SK-N-SH (cell line): ENCODE results near the gene TRPC5OS. TPM values are rescaled to one million over a fixed set of nuclear protein-coding genes. Genes with fewer than 3 reads are reported as not detected.

Experiments used
- CTCF ChIA-PET: fragments of 300-600, 350-600 bp; formaldehyde crosslinking; extraction: SDS; loops from one replicate; lab custom pipeline; 2021; lab: Yijun Ruan, JAX
- POLR2A ChIA-PET: fragments of 350-600 bp; sonication (Branson Sonifier 250); formaldehyde crosslinking; extraction: SDS; loops from one replicate; lab custom pipeline; 2020; ENCODE audit warnings: antibody characterized with exemption, inconsistent platforms; lab: Yijun Ruan, JAX
- DNase-seq: peaks from one replicate; pipeline ENCODE4 v3.0.0; 2012
- H2AFZ ChIP-seq: fragments of 200-600 bp; sonication (generic); 2 replicates; pipeline ENCODE4 v1.8.1; 2016; ENCODE audit warnings: antibody characterized with exemption, mild to moderate bottlenecking, low read depth
- H3F3A ChIP-seq: fragments of 200-600 bp; sonication (generic); replicated peaks from 2 replicates; pipeline ENCODE3; 2016; ENCODE audit warnings: antibody characterized with exemption, mild to moderate bottlenecking; ENCODE audit not compliant: insufficient read depth
- H3K27ac ChIP-seq, 2 experiments: fragments of 200-500 bp in 1 of 2; fragments of 200-600 bp in 1 of 2; sonication (Bioruptor generic) in 1 of 2; sonication (generic), shearing (Covaris generic) in 1 of 2; 2 replicates each; pipeline versions ENCODE4 v1.5.1 to v1.6.1; 2014 to 2016; ENCODE audit warnings: low read depth in 2 of 2, inconsistent platforms in 1 of 2, low read length in 1 of 2, mild to moderate bottlenecking in 1 of 2, mixed read lengths in 1 of 2
- H3K27me3 ChIP-seq: fragments of 200-600 bp; sonication (generic), shearing (Covaris generic); 2 replicates; pipeline ENCODE4 v1.6.1; 2016; ENCODE audit warnings: mixed run types; ENCODE audit not compliant: insufficient read depth
- H3K36me3 ChIP-seq, 2 experiments: fragments of 200-500 bp in 1 of 2; fragments of 200-600 bp in 1 of 2; sonication (Bioruptor generic) in 1 of 2; sonication (generic) in 1 of 2; replicated peaks in 1 of 2; 2 replicates each; pipeline versions ENCODE3 to v1.5.1; 2014 to 2016; ENCODE audit warnings: low read length in 1 of 2, mild to moderate bottlenecking in 1 of 2; ENCODE audit not compliant: insufficient read depth in 2 of 2, control insufficient read depth in 1 of 2
- H3K4me1 ChIP-seq, 2 experiments: fragments of 200-500 bp in 1 of 2; fragments of 200-600 bp in 1 of 2; sonication (Bioruptor generic) in 1 of 2; sonication (generic), shearing (Covaris generic) in 1 of 2; 2 replicates each; pipeline versions ENCODE4 v1.5.1 to v1.6.1; 2014 to 2016; ENCODE audit warnings: low read depth in 1 of 2, low read length in 1 of 2, mixed run types in 1 of 2; ENCODE audit not compliant: insufficient read depth in 2 of 2, control insufficient read depth in 1 of 2
- H3K4me2 ChIP-seq: fragments of 200-600 bp; sonication (generic), shearing (Covaris generic); 2 replicates; pipeline ENCODE4 v1.6.1; 2017; ENCODE audit warnings: mixed run types
- H3K4me3 ChIP-seq, 2 experiments: fragments of 200-500 bp in 1 of 2; fragments of 200-600 bp in 1 of 2; sonication (Bioruptor generic) in 1 of 2; sonication (generic), shearing (Covaris generic) in 1 of 2; 2 replicates each; pipeline versions ENCODE4 v1.5.1 to v1.8.1; 2014 to 2016; ENCODE audit warnings: low read depth in 2 of 2, inconsistent platforms in 1 of 2, low read length in 1 of 2, mild to moderate bottlenecking in 1 of 2, mixed read lengths in 1 of 2, moderate library complexity in 1 of 2
- H3K79me2 ChIP-seq: fragments of 200-600 bp; sonication (generic); 2 replicates; pipeline ENCODE4 v1.8.1; 2017; ENCODE audit warnings: mild to moderate bottlenecking; ENCODE audit not compliant: insufficient read depth
- H3K9ac ChIP-seq: fragments of 200-600 bp; sonication (generic); 2 replicates; pipeline ENCODE4 v1.6.1; 2017; ENCODE audit warnings: mixed run types
- H3K9me2 ChIP-seq: fragments of 200-600 bp; sonication (generic); 2 replicates; pipeline ENCODE4 v1.6.1; 2017; ENCODE audit warnings: mixed run types
- H3K9me3 ChIP-seq: fragments of 200-600 bp; sonication (generic); 2 replicates; pipeline ENCODE4 v1.6.1; 2017; ENCODE audit warnings: mixed run types, mild to moderate bottlenecking, moderate library complexity
- H4K20me1 ChIP-seq: fragments of 200-600 bp; sonication (generic); 2 replicates; pipeline ENCODE4 v1.6.1; 2017; ENCODE audit warnings: mild to moderate bottlenecking, mixed run types; ENCODE audit not compliant: insufficient read depth
- CHD2 ChIP-seq: fragments of 150-350 bp; IDR thresholded peaks from 2 replicates; pipeline ENCODE4 v1.6.1; 2018; ENCODE audit warnings: low read length; ENCODE audit not compliant: partially characterized antibody
- EZH2phosphoT487 ChIP-seq: fragments of 200-600 bp; sonication (generic); IDR thresholded peaks from 2 replicates; pipeline ENCODE4 v1.6.1; 2017; ENCODE audit warnings: low read depth, mixed run types, mild to moderate bottlenecking, antibody characterized with exemption, moderate library complexity, borderline replicate concordance
- FOXJ3 ChIP-seq: sonication (generic); formaldehyde crosslinking; IDR thresholded peaks from 2 replicates; pipeline ENCODE4 v1.5.1; 2020; ENCODE audit warnings: mild to moderate bottlenecking, missing genetic modification reagents
- IRF3 ChIP-seq: fragments of 150-350 bp; IDR thresholded peaks from 2 replicates; pipeline ENCODE4 v1.6.1; 2016; ENCODE audit warnings: mild to moderate bottlenecking, low read depth, low read length
- JUND ChIP-seq: IDR thresholded peaks from 2 replicates; pipeline ENCODE4 v1.4.0; 2012
- MAX ChIP-seq: IDR thresholded peaks from 2 replicates; pipeline ENCODE4 v1.4.0; 2012; ENCODE audit warnings: low read depth
- MEF2A ChIP-seq: IDR thresholded peaks from 2 replicates; pipeline ENCODE4 v1.4.0; 2012; ENCODE audit warnings: low read depth, borderline replicate concordance
- MXI1 ChIP-seq: IDR thresholded peaks from 2 replicates; pipeline ENCODE4 v1.6.1; 2012; ENCODE audit warnings: mild to moderate bottlenecking, low read depth, low read length, improper control_type of control experiment
- NFIC ChIP-seq: IDR thresholded peaks from 2 replicates; pipeline ENCODE4 v1.4.0; 2012; ENCODE audit warnings: borderline replicate concordance
- NRF1 ChIP-seq: IDR thresholded peaks from 2 replicates; pipeline ENCODE4 v1.6.1; 2012; ENCODE audit warnings: low read depth, mild to moderate bottlenecking, low read length
- PBX3 ChIP-seq: IDR thresholded peaks from 2 replicates; pipeline ENCODE4; 2012
- RCOR1 ChIP-seq: fragments of 150-350 bp; IDR thresholded peaks from 2 replicates; pipeline ENCODE4 v1.6.1; 2017; ENCODE audit warnings: antibody characterized with exemption, low read length
- RXRA ChIP-seq: IDR thresholded peaks from 2 replicates; pipeline ENCODE4 v1.4.0; 2012; ENCODE audit warnings: low read depth, mild to moderate bottlenecking, borderline replicate concordance
- SIN3A ChIP-seq: IDR thresholded peaks from 2 replicates; pipeline ENCODE4 v1.6.1; 2012; ENCODE audit warnings: low read depth, mild to moderate bottlenecking, low read length, moderate library complexity, borderline replicate concordance
- YY1 ChIP-seq: IDR thresholded peaks from 2 replicates; pipeline ENCODE4 v1.4.0; 2012; ENCODE audit warnings: low read depth, mild to moderate bottlenecking
- WGBS: methylation state at CpG from one replicate; pipeline ENCODE4 v1.1.6; 2017; ENCODE audit warnings: low lambda C conversion rate; 5-methylcytosine and 5-hydroxymethylcytosine counted together
- polyA plus RNA-seq, 3 experiments: library from polyadenylated mRNA; depleted of rRNA; stranded (reverse); fragments of >200 nt; gene quantifications; 2 replicates each; pipeline ENCODE4 v1.2.3, GENCODE V29; 2012
- TF ChIP-seq, protein P1 (sequence below): fragments of 200-600 bp; sonication (generic); IDR thresholded peaks from 2 replicates; pipeline ENCODE4 v1.6.1; 2017; ENCODE audit warnings: antibody characterized with exemption, mild to moderate bottlenecking, moderate library complexity
- TF ChIP-seq, protein P2 (sequence below): IDR thresholded peaks from 2 replicates; pipeline ENCODE4 v1.4.0; 2012; ENCODE audit warnings: low read depth, borderline replicate concordance

TRPC5OS gene
- polyA plus RNA-seq, 1 of the 3 experiments (the other 2 are of a cell fraction), result not detected

GRCh38 chrX:111880735-111881134 lies 4.8 kb downstream of the TRPC5OS start:
- CTCF ChIA-PET, result interaction anchor here (0.7 to 1.0 kb wide), 2 partner anchors 11 to 14 kb away, joined by 3 read pairs; no protein-coding TSS in a partner anchor
- WGBS, result 29% methylated on average over 1 of the region's 1 CpG
- H2AFZ ChIP-seq, result no peak overlapping the region

DNA sequence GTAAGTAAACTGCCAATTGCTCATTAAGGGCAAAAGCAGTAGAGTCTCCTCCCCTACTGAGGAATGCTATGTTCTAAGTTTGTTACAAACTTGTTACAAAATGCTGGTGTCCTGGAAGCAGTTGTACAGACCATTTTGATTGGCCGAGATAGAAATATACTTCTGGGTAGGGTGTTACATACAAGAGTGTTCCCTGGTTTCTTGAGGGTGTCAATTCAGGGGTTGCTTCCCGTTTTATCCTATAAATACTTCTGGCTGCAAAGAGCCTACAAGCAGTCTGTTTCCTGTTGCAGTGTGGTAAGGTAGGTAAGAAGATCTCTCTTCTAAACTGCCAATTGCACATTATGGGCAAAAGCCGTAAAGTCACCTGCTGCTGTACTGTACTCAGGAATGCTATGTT lies 5.7 kb downstream of the TRPC5OS start:
- POLR2A ChIA-PET, result no interaction called here
- WGBS, result 43% methylated on average over 3 of the region's 3 CpGs
- Histone ChIP-seq H2AFZ (no peak overlapping the region), H3K4me2 (no peak overlapping the region), H3K27ac (no peak overlapping the region), H3K4me1 (no peaks in the 10 kb centered on the region), H3K9me3 (no peaks in the 10 kb centered on the region), H3K27me3 (no peaks in the 10 kb centered on the region; the same call in 1 of the 2 replicates), H3K4me3 (no peak overlapping the region), H3K36me3 (no peaks in the 10 kb centered on the region), H4K20me1 (no peaks in the 10 kb centered on the region), H3K9me2 (no peaks in the 10 kb centered on the region), H3F3A (no peaks in the 10 kb centered on the region), H3K79me2 (no peaks in the 10 kb centered on the region), H3K9ac (no peak overlapping the region)
- no peak for DNase-seq
- CTCF ChIA-PET, result no interaction called here
- TF ChIP-seq FOXJ3 (no peak), JUND (no peak), MEF2A (no peak), RCOR1 (no peak), IRF3 (no peak), EZH2phosphoT487 (no peak), NFIC (no peak)
- TF ChIP-seq, protein P1, sequence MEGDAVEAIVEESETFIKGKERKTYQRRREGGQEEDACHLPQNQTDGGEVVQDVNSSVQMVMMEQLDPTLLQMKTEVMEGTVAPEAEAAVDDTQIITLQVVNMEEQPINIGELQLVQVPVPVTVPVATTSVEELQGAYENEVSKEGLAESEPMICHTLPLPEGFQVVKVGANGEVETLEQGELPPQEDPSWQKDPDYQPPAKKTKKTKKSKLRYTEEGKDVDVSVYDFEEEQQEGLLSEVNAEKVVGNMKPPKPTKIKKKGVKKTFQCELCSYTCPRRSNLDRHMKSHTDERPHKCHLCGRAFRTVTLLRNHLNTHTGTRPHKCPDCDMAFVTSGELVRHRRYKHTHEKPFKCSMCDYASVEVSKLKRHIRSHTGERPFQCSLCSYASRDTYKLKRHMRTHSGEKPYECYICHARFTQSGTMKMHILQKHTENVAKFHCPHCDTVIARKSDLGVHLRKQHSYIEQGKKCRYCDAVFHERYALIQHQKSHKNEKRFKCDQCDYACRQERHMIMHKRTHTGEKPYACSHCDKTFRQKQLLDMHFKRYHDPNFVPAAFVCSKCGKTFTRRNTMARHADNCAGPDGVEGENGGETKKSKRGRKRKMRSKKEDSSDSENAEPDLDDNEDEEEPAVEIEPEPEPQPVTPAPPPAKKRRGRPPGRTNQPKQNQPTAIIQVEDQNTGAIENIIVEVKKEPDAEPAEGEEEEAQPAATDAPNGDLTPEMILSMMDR, result no peak

More at GRCh38 chrX:111880735-111881134, 4.8 kb downstream of the TRPC5OS start:
- POLR2A ChIA-PET, result no interaction called here
- Histone ChIP-seq H3K27me3 (no peaks in the 10 kb centered on the region; the same call in 1 of the 2 replicates), H3K4me2 (no peak overlapping the region), H3K79me2 (no peaks in the 10 kb centered on the region), H3K9me2 (no peaks in the 10 kb centered on the region), H3K9me3 (no peaks in the 10 kb centered on the region), H3K4me3 (no peak overlapping the region), H3F3A (no peaks in the 10 kb centered on the region), H3K9ac (no peak overlapping the region), H3K36me3 (no peaks in the 10 kb centered on the region), H4K20me1 (no peaks in the 10 kb centered on the region)
- no peak for DNase-seq
- no peak for TF ChIP-seq YY1
- no peak for TF ChIP-seq RXRA
- no peak for TF ChIP-seq SIN3A
- no peak for TF ChIP-seq MXI1
- TF ChIP-seq, protein P2, sequence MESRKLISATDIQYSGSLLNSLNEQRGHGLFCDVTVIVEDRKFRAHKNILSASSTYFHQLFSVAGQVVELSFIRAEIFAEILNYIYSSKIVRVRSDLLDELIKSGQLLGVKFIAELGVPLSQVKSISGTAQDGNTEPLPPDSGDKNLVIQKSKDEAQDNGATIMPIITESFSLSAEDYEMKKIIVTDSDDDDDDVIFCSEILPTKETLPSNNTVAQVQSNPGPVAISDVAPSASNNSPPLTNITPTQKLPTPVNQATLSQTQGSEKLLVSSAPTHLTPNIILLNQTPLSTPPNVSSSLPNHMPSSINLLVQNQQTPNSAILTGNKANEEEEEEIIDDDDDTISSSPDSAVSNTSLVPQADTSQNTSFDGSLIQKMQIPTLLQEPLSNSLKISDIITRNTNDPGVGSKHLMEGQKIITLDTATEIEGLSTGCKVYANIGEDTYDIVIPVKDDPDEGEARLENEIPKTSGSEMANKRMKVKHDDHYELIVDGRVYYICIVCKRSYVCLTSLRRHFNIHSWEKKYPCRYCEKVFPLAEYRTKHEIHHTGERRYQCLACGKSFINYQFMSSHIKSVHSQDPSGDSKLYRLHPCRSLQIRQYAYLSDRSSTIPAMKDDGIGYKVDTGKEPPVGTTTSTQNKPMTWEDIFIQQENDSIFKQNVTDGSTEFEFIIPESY, result no peak
- TF ChIP-seq NRF1, result no peak
- TF ChIP-seq MAX, result no peak
- no peak for TF ChIP-seq PBX3
- TF ChIP-seq CHD2, result no peak
- no peak for TF ChIP-seq MEF2A
- TF ChIP-seq, all 33 proteins: peak for 0
- H3K4me1 ChIP-seq, result no peaks in the 10 kb centered on the region
- no peak overlapping the region for H3K27ac ChIP-seq
